T-helper 1 cell treated with Interleukin-12 subunit alpha and Interleukin-12 subunit beta and Interleukin-4 antibody, amounts not matched to agents 30 μg/mL and 1 μg/mL, for 36 hours (primary cell): ENCODE results near the gene NOL3.

Experiments used
- H3K27ac Mint-ChIP-seq: one replicate; pipeline ENCODE4 v1.8.0; 2021; ENCODE audit warnings: mild to moderate bottlenecking, mixed read lengths
- H3K27me3 Mint-ChIP-seq: one replicate; pipeline ENCODE4 v1.8.0; 2021; ENCODE audit warnings: low read depth, mixed read lengths
- H3K36me3 Mint-ChIP-seq: one replicate; pipeline ENCODE4 v1.8.0; 2021; ENCODE audit warnings: low read depth, mixed read lengths
- H3K4me1 Mint-ChIP-seq: one replicate; pipeline ENCODE4 v1.8.0; 2021; ENCODE audit warnings: low read depth, mixed read lengths
- H3K4me3 Mint-ChIP-seq: one replicate; pipeline ENCODE4 v1.8.0; 2021; ENCODE audit warnings: mild to moderate bottlenecking, moderate library complexity, mixed read lengths
- H3K9me3 Mint-ChIP-seq: one replicate; pipeline ENCODE4 v1.8.0; 2021; ENCODE audit warnings: mixed read lengths

Gene NOL3

DNA sequence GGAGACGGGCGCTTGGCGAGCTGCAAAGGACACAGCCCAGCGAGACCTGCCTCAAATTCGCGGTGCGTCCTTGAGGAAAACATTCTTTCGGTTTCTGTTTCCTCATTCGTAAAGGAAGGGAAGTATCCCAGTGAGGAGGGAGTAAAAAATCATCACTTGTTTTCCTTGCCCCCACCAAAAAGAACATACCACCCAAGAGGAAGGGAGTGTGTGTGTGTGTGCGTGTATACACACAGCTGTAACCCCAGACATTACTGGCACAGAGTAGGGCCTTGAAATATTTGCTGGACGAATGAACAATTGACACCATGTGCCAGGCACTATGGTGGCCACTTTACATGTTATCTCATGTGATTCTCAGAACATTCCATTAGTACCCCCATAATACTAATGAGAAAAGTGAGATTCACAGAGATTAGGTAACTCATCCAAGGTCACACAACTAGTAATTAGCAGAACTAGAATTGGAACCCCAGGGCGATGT, 15.4 kb downstream of the NOL3 start:
- Mint-ChIP-seq H3K36me3 (peaks cover 2% of the 10 kb centered on the region), H3K9me3 (no peaks in the 10 kb centered on the region), H3K4me1 (peaks cover 8% of the 10 kb centered on the region), H3K27me3 (peaks cover 8% of the 10 kb centered on the region), H3K4me3 (peak overlapping the region; percentile 86), H3K27ac (no peak overlapping the region)

DNA sequence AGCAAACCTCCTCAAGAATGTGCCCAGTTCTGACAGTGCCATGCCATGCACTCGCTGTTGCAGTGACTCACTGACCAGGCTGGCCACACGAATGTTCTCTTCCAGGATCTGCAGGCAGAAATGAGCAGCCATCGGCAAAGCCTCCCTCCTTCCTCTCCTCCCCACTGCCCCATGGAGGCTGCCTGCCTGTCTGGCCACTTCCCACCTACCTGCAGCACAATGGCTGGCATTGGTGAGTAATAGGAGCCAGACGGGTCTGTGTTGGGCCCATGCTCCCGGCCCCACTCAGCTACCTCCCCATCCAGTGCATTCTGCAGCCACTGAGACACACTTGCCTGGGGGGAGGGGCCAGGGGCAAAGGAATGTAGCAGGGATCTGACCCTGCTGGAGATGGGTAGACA, 16.2 kb downstream of the NOL3 start:
- peaks cover 2% of the 10 kb centered on the region for H3K36me3 Mint-ChIP-seq
- H3K27ac Mint-ChIP-seq: no peak overlapping the region
- H3K27me3 Mint-ChIP-seq: peaks cover 8% of the 10 kb centered on the region
- H3K4me3 Mint-ChIP-seq: no peak overlapping the region
- peaks cover 12% of the 10 kb centered on the region for H3K4me1 Mint-ChIP-seq
- H3K9me3 Mint-ChIP-seq: no peaks in the 10 kb centered on the region

DNA sequence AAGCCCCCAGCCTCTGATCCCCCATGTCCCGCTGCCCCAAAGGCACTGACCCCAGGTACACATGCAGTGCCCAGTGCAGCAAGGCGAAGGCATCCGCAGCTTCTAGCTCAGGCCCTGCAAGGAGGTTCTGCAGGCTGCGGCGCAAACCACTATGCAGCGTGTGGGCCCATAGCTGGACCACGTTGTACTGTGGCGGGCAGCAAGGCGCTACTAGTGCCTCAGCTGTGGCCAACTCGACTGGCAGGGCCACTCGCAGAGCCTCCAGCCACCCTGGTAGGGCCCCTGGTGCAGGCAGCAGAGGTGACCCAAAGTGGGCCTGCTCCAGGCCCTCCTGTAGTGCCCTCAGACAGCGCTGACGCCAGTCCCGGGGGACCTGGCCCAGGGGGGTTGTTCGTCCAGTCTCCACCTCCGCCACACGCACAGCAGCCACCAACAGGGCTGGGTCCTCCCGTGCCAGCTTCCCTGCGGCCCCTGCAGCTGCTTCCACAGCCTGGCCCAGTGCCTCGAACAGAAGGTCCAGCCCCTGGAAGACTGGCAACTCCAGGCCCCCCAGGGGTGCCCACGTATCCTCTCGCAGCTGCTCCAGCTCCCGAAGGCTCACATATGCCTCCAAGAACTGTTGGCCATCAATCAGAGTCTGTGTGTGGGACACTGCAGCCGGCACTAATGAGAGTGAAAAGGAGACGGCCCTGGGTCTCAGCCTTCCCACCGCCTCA, 17.0 kb downstream of the NOL3 start:
- H3K9me3 Mint-ChIP-seq: no peaks in the 10 kb centered on the region
- H3K4me3 Mint-ChIP-seq: no peak overlapping the region

DNA sequence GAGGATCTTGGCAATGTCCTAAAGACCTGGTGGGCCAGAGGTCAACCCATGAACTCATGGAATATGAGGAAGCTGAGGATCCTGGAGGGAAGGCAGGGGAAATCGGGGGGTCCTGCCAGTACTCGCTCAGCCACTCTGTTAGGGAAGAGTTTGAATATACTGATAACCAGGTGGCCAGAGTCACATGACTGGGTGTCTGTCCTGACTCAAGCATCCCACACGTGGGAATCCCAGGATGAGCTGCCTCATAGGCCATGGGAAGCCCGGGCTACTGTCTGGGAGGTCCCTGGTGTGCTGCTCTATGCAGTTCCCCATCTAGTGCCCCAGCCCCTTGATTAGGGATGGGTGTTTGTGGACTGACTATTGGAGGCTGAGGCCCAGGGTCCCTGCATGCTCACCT, 18.0 kb downstream of the NOL3 start:
- Mint-ChIP-seq H3K36me3 (peaks cover 6% of the 10 kb centered on the region), H3K27me3 (peaks cover 8% of the 10 kb centered on the region), H3K4me1 (peaks cover 21% of the 10 kb centered on the region), H3K9me3 (no peaks in the 10 kb centered on the region), H3K4me3 (no peak overlapping the region), H3K27ac (no peak overlapping the region)

More for the DNA sequence above, 17.0 kb downstream of the NOL3 start:
- peaks cover 2% of the 10 kb centered on the region for H3K36me3 Mint-ChIP-seq
- H3K4me1 Mint-ChIP-seq: peaks cover 15% of the 10 kb centered on the region
- no peak overlapping the region for H3K27ac Mint-ChIP-seq
- H3K27me3 Mint-ChIP-seq: peaks cover 8% of the 10 kb centered on the region

DNA sequence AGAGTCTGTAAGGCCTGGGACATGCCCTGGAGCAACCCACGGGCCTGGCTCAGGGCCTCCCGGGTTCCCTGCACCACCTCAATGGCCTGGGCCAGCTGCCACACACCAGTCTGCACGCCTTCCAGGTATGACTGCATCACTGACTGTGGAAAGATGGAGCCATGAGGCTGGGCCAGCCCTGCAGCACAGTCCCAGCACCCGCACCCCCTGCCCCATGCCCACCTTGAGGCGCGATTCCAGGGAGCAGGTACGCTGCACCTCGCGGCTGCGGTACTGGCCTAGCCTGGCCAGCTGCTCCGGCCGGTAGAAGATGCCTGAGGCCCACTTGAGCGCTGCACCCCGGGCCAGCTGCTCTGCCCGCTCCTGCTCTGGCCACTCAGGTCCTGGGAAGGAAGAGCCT, 18.5 kb downstream of the NOL3 start:
- no peak overlapping the region for H3K27ac Mint-ChIP-seq
- H3K9me3 Mint-ChIP-seq: no peaks in the 10 kb centered on the region
- H3K4me1 Mint-ChIP-seq: peaks cover 26% of the 10 kb centered on the region

DNA sequence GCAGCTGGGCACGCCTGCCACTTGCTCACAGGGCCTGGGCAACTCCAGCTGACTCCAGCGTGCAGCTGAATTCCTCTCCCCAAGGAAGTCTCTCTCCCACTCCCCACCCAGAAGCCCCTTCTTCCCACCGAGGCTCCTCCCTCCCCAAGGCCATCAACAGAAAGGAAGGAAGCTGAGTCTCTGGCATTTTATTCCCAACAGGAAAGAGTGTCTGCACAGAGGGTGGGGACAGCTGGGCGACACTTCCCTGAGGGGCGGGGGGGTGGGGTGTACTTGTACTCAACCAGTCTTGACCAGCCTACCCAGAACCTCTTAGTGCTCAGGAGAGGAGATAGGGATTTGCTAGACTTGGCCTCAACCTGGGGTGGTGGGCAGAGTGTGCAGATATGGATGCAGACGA, 19.7 kb downstream of the NOL3 start, which contains the start of gene EXOC3L1:
Gene EXOC3L1 (minus strand): TSS at position 96 of the 400 bp plus-strand sequence. CDS start 460 bp downstream, outside the sequence.
- Mint-ChIP-seq H3K27me3 (peaks cover 8% of the 10 kb centered on the region), H3K4me1 (peaks cover 29% of the 10 kb centered on the region), H3K9me3 (no peaks in the 10 kb centered on the region), H3K36me3 (peaks cover 17% of the 10 kb centered on the region), H3K4me3 (no peak within 1 kb of the TSS), H3K27ac (no peak within 1 kb of the TSS)

More for the DNA sequence above, 18.5 kb downstream of the NOL3 start:
- Mint-ChIP-seq H3K4me3 (no peak overlapping the region), H3K27me3 (peaks cover 8% of the 10 kb centered on the region), H3K36me3 (peaks cover 6% of the 10 kb centered on the region)

DNA sequence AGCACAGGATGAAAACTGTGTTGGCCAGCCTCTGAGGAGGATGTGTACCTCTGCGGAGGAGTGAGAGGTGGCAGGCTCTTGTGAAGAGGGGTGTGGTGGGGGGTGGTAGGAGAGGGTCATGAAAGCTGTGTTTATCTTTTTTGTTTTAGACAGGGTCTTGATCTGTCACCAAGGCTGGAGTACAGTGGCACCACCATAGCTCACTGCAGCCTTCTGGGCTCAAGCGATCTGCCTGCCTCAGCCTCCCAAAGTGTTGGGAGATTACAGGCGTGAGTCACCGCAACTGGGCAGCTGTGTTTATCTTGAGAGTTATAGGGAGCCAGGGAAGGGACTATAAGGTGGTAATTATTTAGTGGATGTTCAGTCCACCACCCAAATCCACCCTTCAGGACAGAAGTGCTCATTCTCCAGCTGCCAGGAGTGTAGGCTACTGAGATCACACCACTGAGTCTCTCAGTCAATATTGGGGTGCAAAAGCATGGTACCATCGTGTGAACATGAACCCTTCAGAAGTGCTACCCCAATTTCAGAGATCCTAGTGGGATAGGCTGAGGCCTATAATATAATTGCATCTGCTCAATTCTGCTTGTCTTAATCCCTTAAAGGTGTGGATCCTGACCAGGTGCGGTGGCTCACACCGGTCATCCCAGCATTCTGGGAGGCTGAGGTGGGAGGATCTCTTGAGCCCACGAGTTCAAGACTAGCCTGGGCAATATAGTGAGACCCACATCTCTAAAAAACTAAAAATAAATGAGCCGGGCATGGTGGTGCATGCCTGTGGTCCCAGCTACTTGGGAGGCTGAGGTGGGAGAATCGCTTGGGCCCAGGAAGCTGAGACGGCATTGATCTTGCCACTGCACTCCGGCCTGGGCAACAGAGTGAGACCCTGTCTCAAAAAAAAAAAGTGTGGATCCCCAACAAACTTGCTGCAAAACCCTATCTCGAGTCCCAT, 20.4 kb downstream of the NOL3 start:
- peaks cover 24% of the 10 kb centered on the region for H3K4me1 Mint-ChIP-seq
- peaks cover under 1% of the 10 kb centered on the region for H3K27me3 Mint-ChIP-seq
- H3K36me3 Mint-ChIP-seq: peaks cover 22% of the 10 kb centered on the region
- peak overlapping the region; percentile 89 for H3K4me3 Mint-ChIP-seq
- no peaks in the 10 kb centered on the region for H3K9me3 Mint-ChIP-seq
- no peak overlapping the region for H3K27ac Mint-ChIP-seq

DNA sequence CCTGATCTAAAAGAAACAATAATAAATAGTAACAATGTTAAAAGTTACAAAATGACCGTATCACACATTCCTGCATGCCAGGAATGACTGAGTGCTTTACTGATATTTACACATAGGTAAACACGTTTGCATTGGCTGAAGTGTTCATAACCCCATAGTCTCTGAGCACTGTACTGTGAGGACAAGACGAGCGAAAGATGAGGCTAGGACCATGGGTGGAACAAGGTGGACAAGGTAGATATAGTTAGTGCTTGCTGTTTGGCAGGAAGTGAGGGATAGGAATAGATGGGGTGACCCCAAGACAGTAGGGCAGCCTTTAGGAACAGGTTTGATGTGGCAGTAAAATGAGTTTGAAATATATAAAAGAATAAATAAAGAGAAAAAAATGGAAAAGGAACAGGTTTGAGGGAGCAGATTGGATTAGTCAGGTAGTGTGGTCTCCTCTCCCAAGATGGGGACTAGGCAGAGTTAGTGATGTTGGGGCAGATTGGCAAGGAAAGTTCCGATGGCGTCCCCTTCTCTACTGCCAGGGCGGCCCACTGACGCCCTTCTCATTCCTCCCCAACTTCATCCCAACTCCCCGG, 21.2 kb downstream of the NOL3 start:
- H3K4me3 Mint-ChIP-seq: peak overlapping the region; percentile 89
- peak overlapping the region; percentile 81 for H3K27ac Mint-ChIP-seq
- no peaks in the 10 kb centered on the region for H3K9me3 Mint-ChIP-seq
- H3K27me3 Mint-ChIP-seq: no peaks in the 10 kb centered on the region
- peaks cover 29% of the 10 kb centered on the region for H3K36me3 Mint-ChIP-seq
- H3K4me1 Mint-ChIP-seq: peaks cover 26% of the 10 kb centered on the region

DNA sequence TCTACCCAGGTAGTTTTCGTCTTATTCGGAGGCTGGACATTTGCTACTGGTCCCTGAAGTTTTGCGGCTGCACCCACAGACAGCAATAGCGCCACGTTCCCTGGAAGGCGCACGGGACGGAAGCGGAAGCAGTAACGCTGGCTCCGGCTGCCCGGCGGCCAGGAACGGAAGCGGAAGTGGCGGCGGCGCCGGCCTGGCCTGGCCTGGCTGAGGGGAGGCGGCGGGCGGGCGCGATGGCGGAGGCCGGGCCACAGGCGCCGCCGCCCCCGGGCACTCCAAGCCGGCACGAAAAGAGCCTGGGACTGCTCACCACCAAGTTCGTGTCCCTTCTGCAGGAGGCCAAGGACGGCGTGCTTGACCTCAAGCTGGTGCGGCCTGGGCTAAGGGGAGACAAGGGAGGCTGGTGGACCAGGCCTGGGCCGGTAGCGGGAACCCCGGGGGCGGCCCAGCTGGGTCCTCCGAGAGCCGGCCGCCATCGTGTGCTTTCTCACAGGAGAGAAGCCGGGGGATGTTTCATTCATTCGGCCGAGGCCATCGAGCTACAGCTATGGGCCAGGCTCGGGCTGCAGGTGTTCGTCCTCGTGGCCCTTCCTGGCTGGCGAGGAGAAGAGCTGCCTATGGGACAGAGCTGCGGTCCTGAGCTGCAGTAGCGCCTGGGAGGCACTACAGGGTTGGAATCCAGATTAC, 21.8 kb downstream of the NOL3 start, which contains the start of gene E2F4:
Gene E2F4 (plus strand): TSS at position 161 of the 687 bp plus-strand sequence. CDS start 73 bp downstream, at position 234.
- peak within 1 kb of the TSS; percentile 82 for H3K27ac Mint-ChIP-seq
- no peaks in the 10 kb centered on the region for H3K27me3 Mint-ChIP-seq
- H3K4me3 Mint-ChIP-seq: peak within 1 kb of the TSS; percentile 89
- H3K36me3 Mint-ChIP-seq: peaks cover 33% of the 10 kb centered on the region
- H3K4me1 Mint-ChIP-seq: peaks cover 29% of the 10 kb centered on the region
- H3K9me3 Mint-ChIP-seq: no peaks in the 10 kb centered on the region

DNA sequence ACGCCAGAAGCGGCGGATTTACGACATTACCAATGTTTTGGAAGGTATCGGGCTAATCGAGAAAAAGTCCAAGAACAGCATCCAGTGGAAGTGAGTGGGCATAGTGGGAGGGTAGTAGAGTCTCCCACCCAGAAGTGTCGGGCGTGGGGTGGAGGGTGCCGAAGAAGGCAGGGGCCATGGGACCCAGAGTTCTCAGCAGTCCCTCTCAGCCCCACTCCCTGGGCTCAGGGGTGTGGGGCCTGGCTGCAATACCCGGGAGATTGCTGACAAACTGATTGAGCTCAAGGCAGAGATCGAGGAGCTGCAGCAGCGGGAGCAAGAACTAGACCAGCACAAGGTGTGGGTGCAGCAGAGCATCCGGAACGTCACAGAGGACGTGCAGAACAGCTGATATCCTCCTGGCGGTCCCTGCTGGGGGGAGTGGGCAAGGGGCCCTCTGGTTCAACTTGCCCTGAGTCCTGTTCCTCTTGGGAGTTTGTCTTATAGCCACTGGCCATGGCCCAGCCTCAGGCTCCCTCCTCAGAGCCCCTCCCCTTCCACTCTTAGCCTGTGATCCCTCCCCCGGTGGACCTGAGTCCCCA, 22.5 kb downstream of the NOL3 start:
- no peaks in the 10 kb centered on the region for H3K9me3 Mint-ChIP-seq
- peak overlapping the region; percentile 82 for H3K27ac Mint-ChIP-seq
- peaks cover 33% of the 10 kb centered on the region for H3K36me3 Mint-ChIP-seq
- peak overlapping the region; percentile 89 for H3K4me3 Mint-ChIP-seq
- no peaks in the 10 kb centered on the region for H3K27me3 Mint-ChIP-seq
- H3K4me1 Mint-ChIP-seq: peaks cover 29% of the 10 kb centered on the region

DNA sequence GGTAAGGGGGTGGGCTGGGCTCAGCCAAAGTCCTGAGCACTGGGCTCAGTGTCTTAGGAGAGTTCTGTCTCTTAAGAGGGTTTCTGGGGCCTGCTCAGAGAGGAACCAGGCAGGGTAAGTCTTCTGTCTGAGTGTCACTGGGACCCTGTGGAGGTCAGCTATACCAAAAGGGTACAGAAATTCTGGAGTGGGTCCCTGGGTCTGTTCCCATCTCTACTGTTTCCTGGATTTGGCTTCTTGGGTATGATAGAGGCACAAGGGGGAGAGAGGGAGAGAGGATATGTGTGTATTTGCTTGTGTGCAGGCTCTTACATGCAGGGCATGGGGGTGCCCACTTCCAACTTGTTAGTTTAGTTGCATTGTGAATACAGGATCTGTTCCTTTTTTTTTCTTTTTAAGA, 23.2 kb downstream of the NOL3 start:
- Mint-ChIP-seq H3K4me3 (peak overlapping the region; percentile 89), H3K36me3 (peaks cover 38% of the 10 kb centered on the region), H3K27me3 (no peaks in the 10 kb centered on the region), H3K4me1 (peaks cover 29% of the 10 kb centered on the region), H3K9me3 (no peaks in the 10 kb centered on the region), H3K27ac (peak overlapping the region; percentile 59)

DNA sequence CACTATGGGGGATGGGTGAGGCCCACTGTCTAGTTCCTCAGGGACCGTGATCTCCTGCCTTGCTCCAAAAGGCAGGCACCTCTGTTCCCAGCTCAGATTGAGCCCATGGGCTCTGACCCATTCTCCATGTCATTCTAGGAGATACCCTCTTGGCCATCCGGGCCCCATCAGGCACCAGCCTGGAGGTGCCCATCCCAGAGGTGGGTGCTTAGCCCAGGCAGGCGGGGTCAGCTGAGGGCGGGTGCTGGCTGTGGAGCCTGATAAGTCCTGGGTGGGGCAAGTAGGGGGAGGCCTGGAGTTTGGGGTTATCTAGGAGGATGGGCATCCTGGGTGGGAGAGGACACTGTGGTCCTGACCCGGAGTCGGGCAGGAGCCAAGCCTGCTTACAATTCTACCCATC, 23.9 kb downstream of the NOL3 start:
- peak overlapping the region; percentile 89 for H3K4me3 Mint-ChIP-seq
- H3K27ac Mint-ChIP-seq: peak overlapping the region; percentile 59
- peaks cover 38% of the 10 kb centered on the region for H3K36me3 Mint-ChIP-seq
- peaks cover 29% of the 10 kb centered on the region for H3K4me1 Mint-ChIP-seq
- H3K9me3 Mint-ChIP-seq: no peaks in the 10 kb centered on the region
- no peaks in the 10 kb centered on the region for H3K27me3 Mint-ChIP-seq

DNA sequence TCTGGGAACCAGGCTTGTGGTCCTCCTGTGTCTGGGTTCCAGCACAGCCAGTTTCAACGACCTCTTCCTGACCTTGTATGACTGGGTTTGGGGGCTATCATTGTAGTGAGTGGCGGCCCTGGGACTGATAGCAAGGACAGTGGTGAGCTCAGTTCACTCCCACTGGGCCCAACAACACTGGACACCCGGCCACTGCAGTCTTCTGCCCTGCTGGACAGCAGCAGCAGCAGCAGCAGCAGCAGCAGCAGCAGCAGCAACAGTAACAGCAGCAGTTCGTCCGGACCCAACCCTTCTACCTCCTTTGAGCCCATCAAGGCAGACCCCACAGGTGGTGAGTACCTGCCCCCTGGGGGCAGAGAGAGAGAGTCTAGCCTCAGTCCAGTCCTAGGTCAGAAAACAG, 25.3 kb downstream of the NOL3 start:
- no peaks in the 10 kb centered on the region for H3K27me3 Mint-ChIP-seq
- no peaks in the 10 kb centered on the region for H3K9me3 Mint-ChIP-seq
- peaks cover 29% of the 10 kb centered on the region for H3K4me1 Mint-ChIP-seq
- no peak overlapping the region for H3K4me3 Mint-ChIP-seq
- H3K27ac Mint-ChIP-seq: no peak overlapping the region
- H3K36me3 Mint-ChIP-seq: peaks cover 40% of the 10 kb centered on the region
